ENCODE measurements around the gene LILRB3.
"Not testable (repeated sequence)": the region's sequence is repeated elsewhere in the genome, so short reads cannot be mapped to it uniquely, and the experiment has no call there.

Gene LILRB3

GRCh38 chr19:54207676-54207982, 15.2 kb downstream of the LILRB3 start:
- H3K4me1 ChIP-seq (ENCODE audit: control insufficient read depth, low read depth, low read length): peaks cover 11% of the 10 kb centered on the region
- H3K27me3 ChIP-seq (ENCODE audit: control insufficient read depth, insufficient read depth, low read length): no peaks in the 10 kb centered on the region
- no peak overlapping the region for H3K27ac ChIP-seq (ENCODE audit: low read length)
- no peaks in the 10 kb centered on the region for H3K9me3 ChIP-seq (ENCODE audit: control insufficient read depth, low read depth, low read length)
- no peak overlapping the region for H3K9ac ChIP-seq (ENCODE audit: low read length)
- no peak overlapping the region for H3K4me3 ChIP-seq (ENCODE audit: low read length)
- H3K36me3 ChIP-seq (ENCODE audit: control insufficient read depth, low read depth, low read length): peaks cover 58% of the 10 kb centered on the region

- H3K27ac ChIP-seq (ENCODE audit: low read length): not testable (repeated sequence)
- H3K36me3 ChIP-seq (ENCODE audit: control insufficient read depth, low read depth, low read length): peaks cover 62% of the 10 kb centered on the region
Measured at GRCh38 chr19:54207193-54207592, 15.6 kb downstream of the LILRB3 start.

GRCh38 chr19:54206831-54207177, 16.0 kb downstream of the LILRB3 start:
- no peak overlapping the region for H3K27ac ChIP-seq (ENCODE audit: low read length)
- peaks cover 66% of the 10 kb centered on the region for H3K36me3 ChIP-seq (ENCODE audit: control insufficient read depth, low read depth, low read length)
- no peaks in the 10 kb centered on the region for H3K27me3 ChIP-seq (ENCODE audit: control insufficient read depth, insufficient read depth, low read length)
- no peak overlapping the region for H3K9ac ChIP-seq (ENCODE audit: low read length)
- H3K4me1 ChIP-seq (ENCODE audit: control insufficient read depth, low read depth, low read length): peaks cover 19% of the 10 kb centered on the region
- H3K4me3 ChIP-seq (ENCODE audit: low read length): no peak overlapping the region
- no peaks in the 10 kb centered on the region for H3K9me3 ChIP-seq (ENCODE audit: control insufficient read depth, low read depth, low read length)

More at GRCh38 chr19:54207193-54207592, 15.6 kb downstream of the LILRB3 start:
- H3K4me1 ChIP-seq (ENCODE audit: control insufficient read depth, low read depth, low read length): peaks cover 15% of the 10 kb centered on the region
- not testable (repeated sequence) for H3K9ac ChIP-seq (ENCODE audit: low read length); H3K4me3 ChIP-seq (ENCODE audit: low read length); H3K27me3 ChIP-seq (ENCODE audit: control insufficient read depth, insufficient read depth, low read length); H3K9me3 ChIP-seq (ENCODE audit: control insufficient read depth, low read depth, low read length)

- no peak overlapping the region for H3K4me3 ChIP-seq (ENCODE audit: low read length)
- no peak overlapping the region for H3K9ac ChIP-seq (ENCODE audit: low read length)
- peaks cover 71% of the 10 kb centered on the region for H3K36me3 ChIP-seq (ENCODE audit: control insufficient read depth, low read depth, low read length)
- H3K27ac ChIP-seq (ENCODE audit: low read length): no peak overlapping the region
- no peaks in the 10 kb centered on the region for H3K9me3 ChIP-seq (ENCODE audit: control insufficient read depth, low read depth, low read length)
- H3K4me1 ChIP-seq (ENCODE audit: control insufficient read depth, low read depth, low read length): peaks cover 19% of the 10 kb centered on the region
- H3K27me3 ChIP-seq (ENCODE audit: control insufficient read depth, insufficient read depth, low read length): no peaks in the 10 kb centered on the region
Measured at GRCh38 chr19:54206030-54206830, 16.6 kb downstream of the LILRB3 start.

GRCh38 chr19:54204767-54205468, 17.9 kb downstream of the LILRB3 start:
- Histone ChIP-seq H3K9ac (ENCODE audit: low read length) (peak overlapping the region; percentile 14), H3K36me3 (ENCODE audit: control insufficient read depth, low read depth, low read length) (peaks cover 71% of the 10 kb centered on the region), H3K9me3 (ENCODE audit: control insufficient read depth, low read depth, low read length) (no peaks in the 10 kb centered on the region), H3K4me1 (ENCODE audit: control insufficient read depth, low read depth, low read length) (peaks cover 19% of the 10 kb centered on the region), H3K27ac (ENCODE audit: low read length) (no peak overlapping the region), H3K27me3 (ENCODE audit: control insufficient read depth, insufficient read depth, low read length) (no peaks in the 10 kb centered on the region), H3K4me3 (ENCODE audit: low read length) (peak overlapping the region; percentile 5)

- Histone ChIP-seq H3K9me3 (ENCODE audit: control insufficient read depth, low read depth, low read length) (no peaks in the 10 kb centered on the region), H3K4me1 (ENCODE audit: control insufficient read depth, low read depth, low read length) (peaks cover 19% of the 10 kb centered on the region), H3K36me3 (ENCODE audit: control insufficient read depth, low read depth, low read length) (peaks cover 69% of the 10 kb centered on the region), H3K27ac (ENCODE audit: low read length) (no peak overlapping the region), H3K4me3 (ENCODE audit: low read length) (peak overlapping the region; percentile 77), H3K27me3 (ENCODE audit: control insufficient read depth, insufficient read depth, low read length) (no peaks in the 10 kb centered on the region), H3K9ac (ENCODE audit: low read length) (peak overlapping the region; percentile 96)
Measured at GRCh38 chr19:54203151-54203611, 19.6 kb downstream of the LILRB3 start.

GRCh38 chr19:54201980-54202379, 20.8 kb downstream of the LILRB3 start:
- H3K9ac ChIP-seq (ENCODE audit: low read length): peak overlapping the region; percentile 96
- H3K27ac ChIP-seq (ENCODE audit: low read length): no peak overlapping the region
- H3K9me3 ChIP-seq (ENCODE audit: control insufficient read depth, low read depth, low read length): no peaks in the 10 kb centered on the region
- H3K36me3 ChIP-seq (ENCODE audit: control insufficient read depth, low read depth, low read length): peaks cover 57% of the 10 kb centered on the region
- peak overlapping the region; percentile 77 for H3K4me3 ChIP-seq (ENCODE audit: low read length)
- no peaks in the 10 kb centered on the region for H3K27me3 ChIP-seq (ENCODE audit: control insufficient read depth, insufficient read depth, low read length)
- H3K4me1 ChIP-seq (ENCODE audit: control insufficient read depth, low read depth, low read length): peaks cover 19% of the 10 kb centered on the region

- Histone ChIP-seq H3K4me3 (ENCODE audit: low read length) (peak overlapping the region; percentile 77), H3K4me1 (ENCODE audit: control insufficient read depth, low read depth, low read length) (peaks cover 19% of the 10 kb centered on the region), H3K9me3 (ENCODE audit: control insufficient read depth, low read depth, low read length) (no peaks in the 10 kb centered on the region), H3K36me3 (ENCODE audit: control insufficient read depth, low read depth, low read length) (peaks cover 50% of the 10 kb centered on the region), H3K27ac (ENCODE audit: low read length) (peak overlapping the region; percentile 93), H3K27me3 (ENCODE audit: control insufficient read depth, insufficient read depth, low read length) (no peaks in the 10 kb centered on the region), H3K9ac (ENCODE audit: low read length) (peak overlapping the region; percentile 96)
Measured at GRCh38 chr19:54201172-54201701, 21.6 kb downstream of the LILRB3 start.

- Histone ChIP-seq H3K27ac (ENCODE audit: low read length) (no peak overlapping the region), H3K9me3 (ENCODE audit: control insufficient read depth, low read depth, low read length) (no peaks in the 10 kb centered on the region), H3K27me3 (ENCODE audit: control insufficient read depth, insufficient read depth, low read length) (no peaks in the 10 kb centered on the region), H3K4me1 (ENCODE audit: control insufficient read depth, low read depth, low read length) (peaks cover 17% of the 10 kb centered on the region), H3K36me3 (ENCODE audit: control insufficient read depth, low read depth, low read length) (peaks cover 33% of the 10 kb centered on the region), H3K9ac (ENCODE audit: low read length) (no peak overlapping the region), H3K4me3 (ENCODE audit: low read length) (no peak overlapping the region)
Measured at GRCh38 chr19:54199401-54199800, 23.4 kb downstream of the LILRB3 start.

GRCh38 chr19:54197121-54197520, 25.7 kb downstream of the LILRB3 start:
- Histone ChIP-seq H3K36me3 (ENCODE audit: control insufficient read depth, low read depth, low read length) (peaks cover 22% of the 10 kb centered on the region), H3K27me3 (ENCODE audit: control insufficient read depth, insufficient read depth, low read length) (no peaks in the 10 kb centered on the region), H3K27ac (ENCODE audit: low read length) (no peak overlapping the region), H3K4me3 (ENCODE audit: low read length) (no peak overlapping the region), H3K4me1 (ENCODE audit: control insufficient read depth, low read depth, low read length) (peaks cover 8% of the 10 kb centered on the region), H3K9me3 (ENCODE audit: control insufficient read depth, low read depth, low read length) (no peaks in the 10 kb centered on the region), H3K9ac (ENCODE audit: low read length) (no peak overlapping the region)

- no peaks in the 10 kb centered on the region for H3K9me3 ChIP-seq (ENCODE audit: control insufficient read depth, low read depth, low read length)
- H3K36me3 ChIP-seq (ENCODE audit: control insufficient read depth, low read depth, low read length): peaks cover 16% of the 10 kb centered on the region
- peaks cover 5% of the 10 kb centered on the region for H3K4me1 ChIP-seq (ENCODE audit: control insufficient read depth, low read depth, low read length)
- no peak overlapping the region for H3K4me3 ChIP-seq (ENCODE audit: low read length)
- no peaks in the 10 kb centered on the region for H3K27me3 ChIP-seq (ENCODE audit: control insufficient read depth, insufficient read depth, low read length)
- H3K27ac ChIP-seq (ENCODE audit: low read length): no peak overlapping the region
- H3K9ac ChIP-seq (ENCODE audit: low read length): no peak overlapping the region
Measured at GRCh38 chr19:54196536-54196935, 26.3 kb downstream of the LILRB3 start.
